SK-N-SH (cell line): ENCODE measurements around the gene MGAT4B.

Source experiments
- MAX ChIP-seq: IDR thresholded peaks from 2 replicates; pipeline ENCODE4 v1.4.0; 2012; ENCODE audit warnings: low read depth
- NFIC ChIP-seq: IDR thresholded peaks from 2 replicates; pipeline ENCODE4 v1.4.0; 2012; ENCODE audit warnings: borderline replicate concordance
- POLR2AphosphoS5 ChIP-seq: IDR thresholded peaks from 2 replicates; pipeline ENCODE4 v1.6.1; 2012; ENCODE audit warnings: low read depth, low read length
- RAD21 ChIP-seq: IDR thresholded peaks from 2 replicates; pipeline ENCODE4 v1.6.1; 2012; ENCODE audit warnings: mild to moderate bottlenecking, low read length
- REST ChIP-seq: IDR thresholded peaks from 2 replicates; pipeline ENCODE4 v1.6.1; 2012; ENCODE audit warnings: mild to moderate bottlenecking, low read depth, low read length, moderate library complexity
- SMC3 ChIP-seq: IDR thresholded peaks from 2 replicates; pipeline ENCODE4 v1.6.1; 2012; ENCODE audit warnings: low read depth, low read length, improper control_type of control experiment
- USF1 ChIP-seq: IDR thresholded peaks from 2 replicates; pipeline ENCODE4 v1.4.0; 2012; ENCODE audit warnings: low read depth, borderline replicate concordance
- TF ChIP-seq, protein P1 (sequence below): IDR thresholded peaks from 2 replicates; pipeline ENCODE4; 2012

- no peak for TF ChIP-seq POLR2AphosphoS5
- TF ChIP-seq, protein P1, sequence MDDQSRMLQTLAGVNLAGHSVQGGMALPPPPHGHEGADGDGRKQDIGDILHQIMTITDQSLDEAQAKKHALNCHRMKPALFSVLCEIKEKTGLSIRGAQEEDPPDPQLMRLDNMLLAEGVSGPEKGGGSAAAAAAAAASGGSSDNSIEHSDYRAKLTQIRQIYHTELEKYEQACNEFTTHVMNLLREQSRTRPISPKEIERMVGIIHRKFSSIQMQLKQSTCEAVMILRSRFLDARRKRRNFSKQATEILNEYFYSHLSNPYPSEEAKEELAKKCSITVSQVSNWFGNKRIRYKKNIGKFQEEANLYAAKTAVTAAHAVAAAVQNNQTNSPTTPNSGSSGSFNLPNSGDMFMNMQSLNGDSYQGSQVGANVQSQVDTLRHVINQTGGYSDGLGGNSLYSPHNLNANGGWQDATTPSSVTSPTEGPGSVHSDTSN = no peak
- TF ChIP-seq MAX = no peak
- TF ChIP-seq RAD21 = no peak
- no peak for TF ChIP-seq SMC3
- TF ChIP-seq USF1 = no peak
- no peak for TF ChIP-seq NFIC
- TF ChIP-seq REST = no peak
Observed at GRCh38 chr5:179771311-179771895, 35.3 kb downstream of the MGAT4B start.
